GM18951 (cell line): ENCODE data around the gene FBLIM1.

Experiments used
- POLR2A ChIP-seq: IDR thresholded peaks from 4 replicates; pipeline ENCODE4 v1.6.1; 2011; ENCODE audit warnings: mild to moderate bottlenecking; ENCODE audit not compliant: insufficient read length, insufficient read depth; ENCODE audit errors: extremely low read depth
- in situ Hi-C: fragments of 300-500 bp; cut with MboI; formaldehyde crosslinking; loops from one replicate; pipeline ENCODE4 v1.12.0; 2022; ENCODE audit warnings: low sequenced_read_pairs, mixed read lengths, inconsistent platforms; ENCODE audit not compliant: unreplicated experiment

FBLIM1 gene

GRCh38 chr1:15758343-15758931 lies at the start of gene FBLIM1:
FBLIM1 (plus strand) TSS chr1:15758795; CDS start chr1:15764984, 6,189 bp downstream.
- in situ Hi-C loops, result no loop called here

GRCh38 chr1:15709226-15709625 lies 49.4 kb upstream of the FBLIM1 start:
- in situ Hi-C loops, result no loop called here

More at GRCh38 chr1:15758343-15758931, at the start of gene FBLIM1:
- TF ChIP-seq POLR2A, result no peak

GRCh38 chr1:15712168-15712567 lies 46.4 kb upstream of the FBLIM1 start:
- TF ChIP-seq POLR2A, result no peak
- in situ Hi-C loops, result no loop called here

More at GRCh38 chr1:15709226-15709625, 49.4 kb upstream of the FBLIM1 start:
- TF ChIP-seq POLR2A, result no peak

- in situ Hi-C loops, result no loop called here
- no peak for TF ChIP-seq POLR2A
These were observed 44.0 kb upstream of the FBLIM1 start for GRCh38 chr1:15714406-15715136.

- no peak for TF ChIP-seq POLR2A
- in situ Hi-C loops, result no loop called here
These were observed 41.0 kb upstream of the FBLIM1 start for GRCh38 chr1:15717418-15718125.

- TF ChIP-seq POLR2A, result no peak
These were observed 40.4 kb upstream of the FBLIM1 start for GRCh38 chr1:15718199-15718601.

GRCh38 chr1:15719381-15720120 lies 39.0 kb upstream of the FBLIM1 start:
- TF ChIP-seq POLR2A, result no peak
- in situ Hi-C loops, result no loop called here

More at GRCh38 chr1:15718199-15718601, 40.4 kb upstream of the FBLIM1 start:
- in situ Hi-C loops, result no loop called here

GRCh38 chr1:15720861-15721260 lies 37.7 kb upstream of the FBLIM1 start:
- in situ Hi-C loops, result no loop called here
- TF ChIP-seq POLR2A, result no peak

DNA sequence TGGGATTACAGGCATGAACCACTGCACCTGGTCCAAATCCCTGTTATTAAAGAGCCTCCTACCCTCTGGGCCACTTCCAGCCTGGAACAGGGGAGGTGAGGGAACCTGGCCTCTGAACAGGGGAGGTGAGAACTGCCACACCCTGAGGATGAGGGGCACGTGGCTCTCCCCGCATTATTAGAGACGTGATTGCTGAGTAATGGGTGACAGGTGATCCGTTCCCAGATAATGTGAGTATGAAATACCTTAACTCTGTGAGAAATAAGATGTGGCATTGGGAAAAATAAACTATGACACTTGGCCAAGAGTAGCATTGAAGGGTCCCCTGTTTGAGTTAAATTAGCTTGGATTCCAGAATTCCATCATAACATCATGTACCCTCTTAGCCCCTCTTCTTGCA lies 36.2 kb upstream of the FBLIM1 start:
- no peak for TF ChIP-seq POLR2A
- in situ Hi-C loops, result no loop called here

GRCh38 chr1:15722836-15723532 lies 35.6 kb upstream of the FBLIM1 start:
- no peak for TF ChIP-seq POLR2A
- in situ Hi-C loops, result no loop called here

DNA sequence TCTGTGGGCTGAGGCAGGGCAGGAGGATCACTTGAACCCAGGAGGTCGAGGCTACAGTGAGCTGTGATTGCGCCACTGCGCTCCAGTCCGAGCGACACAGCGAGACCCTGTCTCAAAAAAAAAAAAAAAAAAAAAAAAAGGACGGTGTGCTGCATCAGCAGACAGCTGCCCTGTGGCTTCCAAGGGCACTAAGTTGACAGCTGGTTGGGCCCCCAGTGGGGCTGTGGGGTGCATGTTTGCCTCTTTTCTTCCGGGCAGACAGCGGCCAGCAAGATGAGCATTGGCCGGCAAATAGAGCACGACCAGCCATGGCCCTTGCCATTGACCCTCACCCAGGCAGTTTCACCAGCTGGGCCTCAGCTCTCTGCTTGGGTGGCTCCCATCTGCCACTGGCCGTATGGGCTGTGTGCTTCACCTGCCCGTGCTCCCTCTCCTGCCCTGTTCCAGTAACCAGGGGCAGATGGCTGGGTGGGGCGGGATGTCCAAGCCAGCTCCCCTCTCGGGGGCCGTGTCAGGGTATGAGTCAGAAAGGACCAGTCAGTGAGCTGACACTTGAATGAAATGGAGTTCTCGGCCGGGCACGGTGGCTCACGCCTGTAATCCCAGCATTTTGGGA lies 34.9 kb upstream of the FBLIM1 start:
- in situ Hi-C loops, result no loop called here
- no peak for TF ChIP-seq POLR2A

GRCh38 chr1:15724949-15725880 lies 33.4 kb upstream of the FBLIM1 start:
- no peak for TF ChIP-seq POLR2A
- in situ Hi-C loops, result loop anchor here (25.0 kb wide), 1 partner anchor 388 kb away; no protein-coding TSS in a partner anchor
